Endodermal cell (in vitro differentiated cells): ENCODE results near the gene EPM2A. TPM values are rescaled to one million over a fixed set of nuclear protein-coding genes. Genes with fewer than 3 reads are reported as not detected.

Experiments
- DNase-seq: peaks from one replicate; pipeline ENCODE4 v3.0.0-alpha.2; 2017
- H3K27ac ChIP-seq: 2 replicates; pipeline ENCODE4 v1.5.1; 2013; ENCODE audit warnings: mild to moderate bottlenecking, low read depth, low read length, moderate library complexity
- H3K27me3 ChIP-seq: 2 replicates; pipeline ENCODE4 v1.6.1; 2013; ENCODE audit warnings: mild to moderate bottlenecking, low read length, moderate library complexity; ENCODE audit not compliant: insufficient read depth, control insufficient read depth, poor library complexity, severe bottlenecking
- H3K36me3 ChIP-seq: 2 replicates; pipeline ENCODE4 v1.7.0; 2013; ENCODE audit warnings: mild to moderate bottlenecking, low read length, moderate library complexity; ENCODE audit not compliant: control insufficient read depth, insufficient read depth
- H3K4me1 ChIP-seq: one replicate; pipeline ENCODE4 v1.7.0; 2013; ENCODE audit warnings: low read length; ENCODE audit not compliant: control insufficient read depth, insufficient read depth
- H3K4me3 ChIP-seq: 2 replicates; pipeline ENCODE4 v1.5.1; 2013; ENCODE audit warnings: mild to moderate bottlenecking, low read length, moderate library complexity
- H3K9ac ChIP-seq: 2 replicates; pipeline ENCODE4 v1.6.1; 2013; ENCODE audit warnings: mild to moderate bottlenecking, low read length, moderate library complexity; ENCODE audit not compliant: poor library complexity, severe bottlenecking; ENCODE audit errors: extremely low read depth
- H3K9me3 ChIP-seq: 2 replicates; pipeline ENCODE4 v1.6.1; 2013; ENCODE audit warnings: mild to moderate bottlenecking, low read length, moderate library complexity; ENCODE audit not compliant: control insufficient read depth
- H3K27ac Mint-ChIP-seq: 2 replicates; pipeline ENCODE4 v1.8.0; 2020; ENCODE audit warnings: mixed read lengths
- H3K27me3 Mint-ChIP-seq: 2 replicates; pipeline ENCODE4 v1.8.0; 2021; ENCODE audit warnings: mild to moderate bottlenecking, mixed read lengths; ENCODE audit not compliant: insufficient read depth
- H3K36me3 Mint-ChIP-seq: 2 replicates; pipeline ENCODE4 v1.8.0; 2020; ENCODE audit warnings: low read depth, mixed read lengths
- H3K4me1 Mint-ChIP-seq: 2 replicates; pipeline ENCODE4 v1.8.0; 2020; ENCODE audit warnings: mixed read lengths
- H3K4me3 Mint-ChIP-seq: 2 replicates; pipeline ENCODE4 v1.8.0; 2020; ENCODE audit warnings: mild to moderate bottlenecking, moderate library complexity, mixed read lengths
- H3K9me3 Mint-ChIP-seq: 2 replicates; pipeline ENCODE4 v1.8.0; 2020; ENCODE audit warnings: mild to moderate bottlenecking, mixed read lengths
- CTCF ChIP-seq: fragments of 200-600 bp; sonication (generic); conservative IDR thresholded peaks from 2 replicates; pipeline ENCODE4 v1.5.0; 2021; ENCODE audit warnings: antibody characterized with exemption, mild to moderate bottlenecking
- WGBS, 2 experiments: methylation state at CpG; one replicate each; pipeline versions ENCODE4 v1.1.5 to v1.1.7; 2013; ENCODE audit warnings: missing lambda C conversion rate in 2 of 2, mixed read lengths in 1 of 2; ENCODE audit not compliant: insufficient coverage in 1 of 2, insufficient read length in 1 of 2; 5-methylcytosine and 5-hydroxymethylcytosine counted together
- total RNA-seq, 2 donors: library from RNA; stranded (reverse); fragmentation: NEBNext Ultra II Directional in 1 of 2; extraction: Animal tissue kit (Norgen Biotek cat#: 25700) in 1 of 2; gene quantifications; 2 replicates in 1 of 2; 3 replicates in 1 of 2; pipeline ENCODE4 v1.2.1, GENCODE V29; 2021

Gene EPM2A
- total RNA-seq, 2 donors from 2014 or later = 5.1 to 7.2 TPM

DNA sequence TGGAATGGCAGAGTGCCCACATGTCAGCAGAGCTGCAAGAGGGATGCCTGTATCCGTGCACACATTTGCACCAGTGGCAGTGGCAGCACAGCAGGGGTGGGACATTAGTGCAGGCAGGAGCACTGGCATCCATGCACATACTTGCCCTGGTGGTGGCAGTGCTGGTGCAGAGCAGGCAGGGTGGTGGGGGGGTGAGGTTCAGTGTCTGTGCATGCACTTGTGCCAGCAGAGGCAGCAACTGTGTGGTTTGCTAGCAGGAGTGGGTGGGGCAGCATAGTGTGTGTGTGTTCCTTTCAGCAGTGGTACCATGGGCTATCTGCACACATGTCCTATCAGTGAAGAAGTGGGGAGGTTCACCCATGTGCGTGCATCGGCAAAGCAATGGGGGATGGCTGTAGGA lies 151.6 kb downstream of the EPM2A start:
- WGBS, 2 experiments = 0 to 29% methylated on average over 2 to 3 of the region's 3 CpGs
- H3K27ac Mint-ChIP-seq = no peak overlapping the region
- H3K36me3 ChIP-seq = no peaks in the 10 kb centered on the region

More for the DNA sequence above, 151.6 kb downstream of the EPM2A start:
- H3K4me3 Mint-ChIP-seq = no peak overlapping the region
- H3K36me3 Mint-ChIP-seq = no peaks in the 10 kb centered on the region
- TF ChIP-seq CTCF = no peak
- Histone ChIP-seq H3K9me3 (no peaks in the 10 kb centered on the region), H3K4me1 (no peaks in the 10 kb centered on the region), H3K27ac (no peak overlapping the region), H3K9ac (no peak overlapping the region), H3K4me3 (no peak overlapping the region), H3K27me3 (no peaks in the 10 kb centered on the region)
- peaks cover 4% of the 10 kb centered on the region for H3K9me3 Mint-ChIP-seq
- no peaks in the 10 kb centered on the region for H3K27me3 Mint-ChIP-seq
- peaks cover 4% of the 10 kb centered on the region for H3K4me1 Mint-ChIP-seq
- DNase-seq = no peak

Other genes with a start within 250 kb of the EPM2A start
- gene FBXO30, start 79.3 kb upstream of the EPM2A start, total RNA-seq = 10 to 100 TPM; 17.8 to 17.9 TPM
- 10 to 100 TPM; 32.1 to 32.4 TPM for gene SHPRH, start 228.8 kb upstream of the EPM2A start, total RNA-seq